Tibial artery (tissue), 4 donors: ENCODE measurements around the gene C15orf39.
A peak's percentile ranks its signal among the peaks of the same experiment; 100 is the strongest.

Experiments
- DNase-seq, 2 donors: peaks; one replicate each; pipeline ENCODE4 v3.0.0-alpha.2; 2019
- H3K27ac ChIP-seq, 2 donors: fragments of 200-600 bp; sonication (generic) in 1 of 2; 1 replicate in 1 of 2; 2 replicates in 1 of 2; pipeline ENCODE4 v1.5.1; 2018 to 2019; ENCODE audit warnings: mild to moderate bottlenecking in 1 of 2
- H3K27me3 ChIP-seq, 2 donors: fragments of 200-600 bp; sonication (generic) in 1 of 2; one replicate each; pipeline versions ENCODE4 v1.5.1 to v1.6.0; 2016 to 2019
- H3K36me3 ChIP-seq, 3 donors: fragments of 200-600 bp; sonication (generic) in 2 of 3; one replicate each; pipeline ENCODE4 v1.5.1; 2016 to 2019; ENCODE audit warnings: mild to moderate bottlenecking in 2 of 3
- H3K4me1 ChIP-seq, 4 donors: fragments of 200-600 bp; sonication (generic) in 2 of 4; 1 replicate in 3 of 4; 2 replicates in 1 of 4; pipeline ENCODE4 v1.5.1; 2016 to 2019
- H3K4me3 ChIP-seq, 2 donors: fragments of 200-600 bp; sonication (generic) in 1 of 2; 1 replicate in 1 of 2; 2 replicates in 1 of 2; pipeline ENCODE4 v1.5.1; 2018 to 2019; ENCODE audit warnings: mild to moderate bottlenecking in 2 of 2
- H3K9me3 ChIP-seq, 3 donors: fragments of 200-600 bp; sonication (generic) in 1 of 3; one replicate each; pipeline ENCODE4 v1.5.1; 2016 to 2019
- intact Hi-C: fragments of 100-400 bp; cut with DNase I; formaldehyde crosslinking; loops from one replicate; pipeline ENCODE4 v1.15.0; 2023; ENCODE audit warnings: low total_unique reads
- TF ChIP-seq, protein P1 (sequence below), 2 experiments: fragments of 200-600 bp in 1 of 2; fragments of 450-650 bp in 1 of 2; IDR thresholded peaks; one replicate each; pipeline ENCODE4 v1.5.1; 2017 to 2019; ENCODE audit warnings: antibody characterized with exemption in 2 of 2, mild to moderate bottlenecking in 1 of 2, moderate library complexity in 1 of 2

Gene C15orf39

DNA sequence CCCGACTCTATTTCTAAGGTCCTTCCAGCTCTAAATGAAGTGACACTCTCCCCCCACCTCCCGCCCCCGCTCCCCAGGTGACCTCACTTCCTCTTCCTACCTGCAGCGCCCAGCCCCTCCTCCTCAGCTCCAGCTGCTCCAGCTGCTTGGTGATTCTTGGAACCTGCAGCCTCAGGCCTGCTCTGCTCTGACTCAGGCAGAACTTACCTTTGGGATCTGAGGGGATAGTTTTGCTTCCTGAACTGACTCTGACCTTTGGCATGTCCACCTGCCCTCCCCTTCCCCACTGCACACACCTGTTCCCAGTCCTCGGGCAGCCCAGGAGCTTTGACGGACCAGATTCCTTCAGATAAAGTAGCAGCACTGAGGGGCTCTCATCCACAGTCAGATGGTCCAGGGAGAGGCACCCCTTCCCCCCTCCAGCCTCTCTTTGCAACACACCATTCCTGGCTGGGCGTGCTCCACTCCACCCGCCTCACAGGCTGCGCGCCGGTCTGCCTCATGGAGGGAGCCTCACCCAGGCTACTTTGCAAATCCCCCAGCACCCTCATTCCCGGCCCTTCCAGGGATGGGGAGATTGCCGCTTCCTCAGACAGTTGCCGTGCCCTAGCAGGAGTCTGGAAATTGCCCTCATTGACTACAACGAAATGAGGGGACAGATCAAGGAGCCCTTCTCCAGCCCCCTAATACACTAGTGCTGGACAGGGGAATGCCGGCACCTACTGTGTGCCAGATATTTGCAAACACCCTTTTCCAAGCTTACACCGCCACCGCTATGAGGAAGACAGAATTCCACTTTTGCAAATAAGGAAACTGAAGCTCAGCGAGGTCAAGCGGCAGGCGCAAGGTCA is 692 bp upstream of the C15orf39 start:
- intact Hi-C loops, result loop anchor here (5.0 to 10.0 kb wide), 2 partner anchors 159 to 416 kb away; partner anchors contain the start of gene CSK
- Histone ChIP-seq H3K36me3 (peaks cover 0 to 4% (median 3%) of the 10 kb centered on the region in 3 donors), H3K4me3 (peak overlapping the region; percentile 86 to 97), H3K27me3 (no peaks in the 10 kb centered on the region), H3K4me1 (peaks cover 0 to 42% (median 36%) of the 10 kb centered on the region in 4 donors), H3K27ac (peak overlapping the region; percentile 97 to 100), H3K9me3 (no peaks in the 10 kb centered on the region)
- TF ChIP-seq, protein P1, sequence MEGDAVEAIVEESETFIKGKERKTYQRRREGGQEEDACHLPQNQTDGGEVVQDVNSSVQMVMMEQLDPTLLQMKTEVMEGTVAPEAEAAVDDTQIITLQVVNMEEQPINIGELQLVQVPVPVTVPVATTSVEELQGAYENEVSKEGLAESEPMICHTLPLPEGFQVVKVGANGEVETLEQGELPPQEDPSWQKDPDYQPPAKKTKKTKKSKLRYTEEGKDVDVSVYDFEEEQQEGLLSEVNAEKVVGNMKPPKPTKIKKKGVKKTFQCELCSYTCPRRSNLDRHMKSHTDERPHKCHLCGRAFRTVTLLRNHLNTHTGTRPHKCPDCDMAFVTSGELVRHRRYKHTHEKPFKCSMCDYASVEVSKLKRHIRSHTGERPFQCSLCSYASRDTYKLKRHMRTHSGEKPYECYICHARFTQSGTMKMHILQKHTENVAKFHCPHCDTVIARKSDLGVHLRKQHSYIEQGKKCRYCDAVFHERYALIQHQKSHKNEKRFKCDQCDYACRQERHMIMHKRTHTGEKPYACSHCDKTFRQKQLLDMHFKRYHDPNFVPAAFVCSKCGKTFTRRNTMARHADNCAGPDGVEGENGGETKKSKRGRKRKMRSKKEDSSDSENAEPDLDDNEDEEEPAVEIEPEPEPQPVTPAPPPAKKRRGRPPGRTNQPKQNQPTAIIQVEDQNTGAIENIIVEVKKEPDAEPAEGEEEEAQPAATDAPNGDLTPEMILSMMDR (IDR thresholded peaks at IDR 0.05), result no peak
- DNase-seq, result peak in 1 of 2 donors; percentile 80

DNA sequence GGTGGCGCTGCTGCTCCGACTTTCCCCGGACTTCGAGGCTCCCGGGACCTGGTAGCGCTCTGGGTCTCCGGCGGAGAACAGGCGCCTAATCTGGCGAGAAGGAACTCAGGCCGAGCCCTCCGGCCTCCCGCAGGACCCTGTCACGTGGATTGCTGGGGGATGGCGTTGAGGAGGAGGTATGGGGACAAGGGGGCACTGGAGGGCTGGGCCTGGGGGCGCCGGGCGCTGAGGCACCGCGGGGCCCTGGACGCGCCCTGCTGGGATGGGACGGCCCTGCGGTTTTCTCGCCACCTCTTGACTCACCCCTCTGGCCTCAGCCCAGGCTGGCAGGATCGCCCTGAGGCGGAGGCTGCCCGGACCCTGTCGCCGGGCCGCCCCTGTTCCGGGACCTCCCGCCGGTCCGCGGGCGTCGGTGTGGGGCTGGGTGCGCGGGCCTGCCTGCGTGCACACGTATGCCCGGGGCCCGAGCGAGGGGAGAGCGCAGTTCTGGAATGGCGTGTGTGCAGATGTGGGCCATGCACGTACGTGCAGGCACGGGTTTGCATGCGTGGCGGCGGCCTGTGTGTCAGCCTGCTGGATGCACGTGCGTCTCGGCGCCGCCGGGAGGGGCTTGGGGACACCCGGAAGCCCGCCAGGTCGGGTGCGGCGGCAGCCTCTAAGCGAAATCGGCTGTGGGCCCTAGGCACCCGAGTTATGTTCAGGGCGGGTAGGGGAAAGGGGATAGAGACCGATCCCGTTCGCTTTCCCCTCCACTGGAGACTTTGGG is 752 bp downstream of the C15orf39 start:
- intact Hi-C loops, result loop anchor here (5.0 to 10.0 kb wide), 2 partner anchors 160 to 418 kb away; partner anchors contain the start of gene CSK
- H3K4me3 ChIP-seq, result peak overlapping the region; percentile 86 to 97
- peak overlapping the region; percentile 97 to 100 for H3K27ac ChIP-seq
- H3K36me3 ChIP-seq, result peaks cover 14 to 18% (median 17%) of the 10 kb centered on the region in 3 donors
- DNase-seq, result peak; percentile 85 to 94
- no peaks in the 10 kb centered on the region for H3K9me3 ChIP-seq
- TF ChIP-seq, protein P1 (IDR thresholded peaks at IDR 0.05), result no peak
- no peaks in the 10 kb centered on the region for H3K27me3 ChIP-seq
- H3K4me1 ChIP-seq, result peaks cover 0 to 50% (median 41%) of the 10 kb centered on the region in 4 donors

DNA sequence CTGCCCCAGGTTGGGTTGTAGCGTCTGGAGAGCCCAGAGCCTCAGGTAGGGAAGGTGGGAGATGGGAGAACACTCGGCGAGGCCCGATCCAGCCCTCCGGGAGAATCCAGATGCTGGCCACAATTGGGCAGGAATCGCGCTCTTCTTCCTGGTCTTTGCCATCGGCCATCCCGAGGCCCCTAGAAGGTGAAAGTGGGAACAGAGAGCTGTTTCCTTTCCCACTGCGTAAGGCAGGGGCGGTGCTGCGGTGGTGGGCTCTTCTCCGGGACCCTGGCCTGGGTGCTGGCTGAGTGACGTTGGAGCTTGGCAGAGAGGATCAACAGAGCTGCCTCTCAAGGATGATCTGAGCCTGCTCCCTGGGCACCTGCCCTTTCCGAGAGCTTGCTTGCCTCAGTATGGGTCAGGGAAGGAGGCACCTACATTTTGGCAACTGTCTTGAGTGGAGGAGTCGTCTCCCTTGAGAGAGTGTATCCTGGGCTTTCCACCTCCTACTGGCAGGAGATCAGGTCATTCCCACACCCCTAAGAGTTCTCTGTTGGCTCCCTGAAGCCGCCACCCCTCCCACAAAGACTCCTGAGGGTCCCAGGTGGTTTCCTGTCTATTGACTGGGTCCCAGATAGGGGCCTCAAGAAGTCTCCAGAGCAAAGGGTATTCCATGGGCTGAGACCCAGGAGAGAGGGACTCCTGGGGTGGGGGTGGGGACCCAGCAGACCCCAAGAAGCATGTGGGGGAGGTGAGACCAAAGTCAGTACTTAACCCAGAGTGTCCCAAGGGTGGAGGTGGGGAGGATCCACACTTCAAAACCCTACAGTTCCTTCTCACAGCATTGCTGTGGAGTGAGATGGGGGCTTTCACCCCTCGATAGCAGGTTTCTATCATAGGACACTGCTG is 1.6 kb downstream of the C15orf39 start:
- TF ChIP-seq, protein P1 (IDR thresholded peaks at IDR 0.05), result no peak
- Histone ChIP-seq H3K9me3 (no peaks in the 10 kb centered on the region), H3K27me3 (no peaks in the 10 kb centered on the region), H3K4me3 (peak overlapping the region; percentile 86 to 97), H3K27ac (peak overlapping the region; percentile 97 to 100), H3K4me1 (peaks cover 0 to 59% (median 49%) of the 10 kb centered on the region in 4 donors), H3K36me3 (peaks cover 22 to 27% (median 25%) of the 10 kb centered on the region in 3 donors)
- intact Hi-C loops, result loop anchor here (5.0 to 10.0 kb wide), 2 partner anchors 161 to 418 kb away; partner anchors contain the start of gene CSK
- no peak for DNase-seq

DNA sequence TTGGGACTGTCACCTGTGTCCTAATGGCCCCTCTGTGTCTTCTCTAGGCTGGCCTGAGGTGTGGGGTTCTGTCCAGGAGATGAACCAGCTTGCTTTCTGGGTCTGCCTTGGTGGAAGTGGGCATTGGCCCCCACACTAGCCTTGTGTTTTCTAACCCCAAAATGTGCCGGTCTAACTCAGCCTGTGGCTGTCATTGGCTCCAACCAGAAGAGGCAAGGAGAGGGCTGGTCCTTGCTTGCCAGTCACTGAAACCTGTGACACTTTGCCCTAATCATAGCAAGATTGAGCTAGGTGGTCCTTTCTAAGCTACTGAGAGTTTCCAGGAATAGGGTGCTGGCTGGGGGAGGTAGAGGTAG is 2.2 kb downstream of the C15orf39 start:
- peaks cover 0 to 65% (median 55%) of the 10 kb centered on the region in 4 donors for H3K4me1 ChIP-seq
- intact Hi-C loops, result loop anchor here (2.0 to 10.0 kb wide), 3 partner anchors 162 to 419 kb away; partner anchors contain the start of genes CSK and RPP25
- H3K9me3 ChIP-seq, result no peaks in the 10 kb centered on the region
- H3K27ac ChIP-seq, result peak overlapping the region; percentile 97 to 100
- no peak for DNase-seq
- TF ChIP-seq, protein P1 (IDR thresholded peaks at IDR 0.05), result no peak
- no peaks in the 10 kb centered on the region for H3K27me3 ChIP-seq
- peaks cover 28 to 33% (median 32%) of the 10 kb centered on the region in 3 donors for H3K36me3 ChIP-seq
- peak overlapping the region; percentile 86 to 97 for H3K4me3 ChIP-seq
